Keratinocyte (primary cell): ENCODE measurements around the gene KRT7. TPM values are rescaled to one million over a fixed set of nuclear protein-coding genes. Genes with fewer than 3 reads are reported as not detected.

Experiments used
- DNase-seq: peaks from one replicate; pipeline ENCODE4 v3.0.0-alpha.2; 2011; ENCODE audit warnings: low read depth, missing footprints, low spot score
- FAIRE-seq: peaks from 2 replicates; lab custom pipeline; 2011; peaks lifted over from hg19 to GRCh38; lab: Jason Lieb, UNC
- H2AFZ ChIP-seq: 2 replicates; pipeline ENCODE4 v1.6.0; 2012; ENCODE audit warnings: low read length, control low read depth, inconsistent platforms; ENCODE audit not compliant: control insufficient read depth
- H3K27ac ChIP-seq: 2 replicates; pipeline ENCODE4 v1.5.1; 2011; ENCODE audit warnings: low read length; ENCODE audit not compliant: control insufficient read depth, insufficient read depth
- H3K27me3 ChIP-seq: 3 replicates; pipeline ENCODE4 v1.6.0; 2011; ENCODE audit warnings: low read length; ENCODE audit not compliant: control insufficient read depth, insufficient read depth; ENCODE audit errors: extremely low read depth
- H3K36me3 ChIP-seq, 2 experiments: 2 replicates in 1 of 2; 3 replicates in 1 of 2; pipeline ENCODE4 v1.5.1; 2011; ENCODE audit warnings: low read length in 2 of 2, mild to moderate bottlenecking in 1 of 2; ENCODE audit not compliant: control insufficient read depth in 2 of 2, insufficient read depth in 2 of 2; ENCODE audit errors: extremely low read depth in 1 of 2
- H3K4me1 ChIP-seq: 3 replicates; pipeline ENCODE4 v1.5.1; 2011; ENCODE audit warnings: low read length; ENCODE audit not compliant: control insufficient read depth, insufficient read depth; ENCODE audit errors: extremely low read depth
- H3K4me2 ChIP-seq: 3 replicates; pipeline ENCODE4 v1.6.0; 2011; ENCODE audit warnings: low read depth, low read length; ENCODE audit not compliant: control insufficient read depth, insufficient read depth; ENCODE audit errors: extremely low read depth
- H3K4me3 ChIP-seq, 3 experiments: fragments of 200-600 bp in 1 of 3; sonication (generic) in 1 of 3; 2 replicates in 2 of 3; 3 replicates in 1 of 3; pipeline ENCODE4 v1.5.1; 2011 to 2016; ENCODE audit warnings: low read length in 3 of 3, mild to moderate bottlenecking in 3 of 3, control low read depth in 2 of 3, inconsistent platforms in 1 of 3, low read depth in 1 of 3, mixed read lengths in 1 of 3, mixed run types in 1 of 3, moderate library complexity in 1 of 3; ENCODE audit not compliant: control insufficient read depth in 2 of 3, insufficient read depth in 2 of 3; ENCODE audit errors: extremely low read depth in 1 of 3
- H3K79me2 ChIP-seq: 2 replicates; pipeline ENCODE4 v1.6.0; 2012; ENCODE audit warnings: low read length; ENCODE audit not compliant: control insufficient read depth, insufficient read depth
- H3K9ac ChIP-seq: 3 replicates; pipeline ENCODE4 v1.6.0; 2011; ENCODE audit warnings: low read length; ENCODE audit not compliant: control insufficient read depth, insufficient read depth; ENCODE audit errors: extremely low read depth
- H3K9me1 ChIP-seq: 3 replicates; pipeline ENCODE4 v1.6.0; 2011; ENCODE audit warnings: low read length; ENCODE audit not compliant: control insufficient read depth, insufficient read depth; ENCODE audit errors: extremely low read depth
- H3K9me3 ChIP-seq: 2 replicates; pipeline ENCODE4 v1.5.1; 2012; ENCODE audit warnings: low read depth, low read length; ENCODE audit not compliant: control insufficient read depth
- H4K20me1 ChIP-seq: 3 replicates; pipeline ENCODE4 v1.6.0; 2011; ENCODE audit warnings: low read length; ENCODE audit not compliant: control insufficient read depth, insufficient read depth; ENCODE audit errors: extremely low read depth
- CTCF ChIP-seq, 3 experiments: IDR thresholded peaks in 1 of 3; conservative IDR thresholded peaks in 1 of 3; optimal IDR thresholded peaks in 1 of 3; 2 replicates in 2 of 3; 3 replicates in 1 of 3; pipeline versions ENCODE3 to v1.5.1; 2011; ENCODE audit warnings: low read length in 3 of 3, mild to moderate bottlenecking in 3 of 3, moderate library complexity in 2 of 3, control low read depth in 1 of 3, inconsistent platforms in 1 of 3; ENCODE audit not compliant: insufficient read depth in 2 of 3; ENCODE audit errors: extremely low read depth in 1 of 3
- EZH2 ChIP-seq: IDR thresholded peaks from one replicate; pipeline ENCODE4 v1.6.1; 2012; ENCODE audit warnings: inconsistent platforms, mild to moderate bottlenecking, low read length, moderate library complexity
- dilution Hi-C: fragments of 300-500 bp; cut with MboI; formaldehyde crosslinking; loops from one replicate; pipeline ENCODE4 v1.7.0; 2020; ENCODE audit warnings: low sequenced_read_pairs; ENCODE audit not compliant: extremely low pct_ligation_motif_present
- polyA plus RNA-seq, 5 experiments: library from polyadenylated mRNA; depleted of rRNA in 3 of 5; stranded (reverse) in 3 of 5; stranded (forward) in 1 of 5; unstranded in 1 of 5; fragments of >200 nt; gene quantifications; 1 replicate in 1 of 5; 2 replicates in 3 of 5; 3 replicates in 1 of 5; pipeline versions ENCODE4 v1.2.1 to v1.2.3, GENCODE V29; 2011 to 2012; ENCODE audit warnings: missing spikeins in 2 of 5, low read depth in 1 of 5, low replicate concordance in 1 of 5

The KRT7 gene
- polyA plus RNA-seq, 1 donor (not counting 4 experiments of a cell fraction or from before 2014, with no cell fraction given), result 112 TPM

- H3K9ac ChIP-seq, result peak overlapping the region; percentile 70
- H3K4me3 ChIP-seq, result peak overlapping the region in 1 of 3 experiments; percentile 28
- DNase-seq (no peak), FAIRE-seq (peak; percentile 99)
- H3K4me2 ChIP-seq, result peak overlapping the region; percentile 63
- H4K20me1 ChIP-seq, result no peaks in the 10 kb centered on the region
- H3K36me3 ChIP-seq, result no peaks in the 10 kb centered on the region
- H3K27ac ChIP-seq, result peak overlapping the region; percentile 63
- no peaks in the 10 kb centered on the region for H3K27me3 ChIP-seq
- peaks cover 65% of the 10 kb centered on the region for H3K4me1 ChIP-seq
- no peaks in the 10 kb centered on the region for H3K9me3 ChIP-seq
- H3K79me2 ChIP-seq, result no peaks in the 10 kb centered on the region
- TF ChIP-seq EZH2 (no peak), CTCF (optimal IDR thresholded peaks at IDR 0.05 in 1 of 3, IDR thresholded peaks at IDR 0.05 in 1 of 3, conservative IDR thresholded peaks at IDR 0.05 in 1 of 3; ENCODE audit: extremely low read depth in 1 of 3, insufficient read depth in 2 of 3, low read length in 3 of 3) (no peak)
- H2AFZ ChIP-seq, result no peak overlapping the region
- dilution Hi-C loops, result no loop called here
- no peaks in the 10 kb centered on the region for H3K9me1 ChIP-seq
Observed at GRCh38 chr12:52209321-52209720, 23.7 kb upstream of the KRT7 start.

DNA sequence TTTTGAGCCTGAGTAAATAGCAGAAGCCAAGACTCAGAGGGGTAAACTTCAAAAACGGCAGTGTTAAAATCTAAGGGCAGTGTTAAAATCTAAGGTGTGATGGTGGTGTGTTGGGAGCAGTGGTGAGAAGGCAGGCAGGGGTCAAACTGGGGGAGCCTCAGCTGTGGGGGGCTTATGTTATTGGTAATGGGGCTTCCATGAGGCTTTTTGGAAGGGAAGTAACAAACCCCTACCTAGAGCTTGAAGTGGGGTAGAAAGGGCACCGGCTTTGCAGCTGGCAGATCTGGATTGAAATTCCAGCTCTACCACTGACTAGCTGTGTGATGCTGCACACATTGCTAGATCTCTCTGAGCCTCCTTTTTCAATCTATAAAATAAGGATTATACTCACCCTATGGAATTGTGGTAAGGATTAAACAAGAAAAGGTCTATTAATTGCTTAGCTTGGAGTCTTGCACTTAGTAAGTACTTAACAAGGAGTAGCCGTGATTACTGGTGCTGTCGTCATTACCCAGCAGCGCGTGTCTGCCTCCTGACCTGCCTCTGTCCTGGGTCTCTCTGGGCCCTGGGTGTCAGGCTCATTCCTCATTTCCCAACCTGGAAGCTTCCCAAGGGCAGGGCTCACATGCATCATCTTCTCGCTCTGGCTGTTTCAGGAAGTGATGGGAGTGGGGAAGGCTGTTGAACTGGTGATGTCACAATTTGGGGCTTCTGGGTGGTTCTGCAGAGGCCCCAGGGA is 22.7 kb upstream of the KRT7 start:
- FAIRE-seq (peak; percentile 91), DNase-seq (peak; percentile 84)
- H3K79me2 ChIP-seq, result no peaks in the 10 kb centered on the region
- no peaks in the 10 kb centered on the region for H3K9me3 ChIP-seq
- H3K9ac ChIP-seq, result peak overlapping the region; percentile 7
- H3K27ac ChIP-seq, result peak overlapping the region; percentile 63
- no peak overlapping the region for H3K4me3 ChIP-seq
- H3K4me1 ChIP-seq, result peaks cover 63% of the 10 kb centered on the region
- no peaks in the 10 kb centered on the region for H4K20me1 ChIP-seq
- peak overlapping the region; percentile 13 for H3K4me2 ChIP-seq
- TF ChIP-seq CTCF (optimal IDR thresholded peaks at IDR 0.05 in 1 of 3, IDR thresholded peaks at IDR 0.05 in 1 of 3, conservative IDR thresholded peaks at IDR 0.05 in 1 of 3; ENCODE audit: extremely low read depth in 1 of 3, insufficient read depth in 2 of 3, low read length in 3 of 3) (no peak), EZH2 (no peak)
- no peaks in the 10 kb centered on the region for H3K27me3 ChIP-seq
- no peak overlapping the region for H2AFZ ChIP-seq
- H3K9me1 ChIP-seq, result no peaks in the 10 kb centered on the region
- dilution Hi-C loops, result no loop called here
- H3K36me3 ChIP-seq, result no peaks in the 10 kb centered on the region
